ENCODE measurements around the gene NOL4L.
A peak's percentile ranks its signal among the peaks of the same experiment; 100 is the strongest.

NOL4L gene

GRCh38 chr20:32621891-32622584 is 36.9 kb upstream of the NOL4L start:
- H3K27ac ChIP-seq: peak overlapping the region; percentile 33; the same call in 1 of the 2 replicates
- TF ChIP-seq, protein P1, sequence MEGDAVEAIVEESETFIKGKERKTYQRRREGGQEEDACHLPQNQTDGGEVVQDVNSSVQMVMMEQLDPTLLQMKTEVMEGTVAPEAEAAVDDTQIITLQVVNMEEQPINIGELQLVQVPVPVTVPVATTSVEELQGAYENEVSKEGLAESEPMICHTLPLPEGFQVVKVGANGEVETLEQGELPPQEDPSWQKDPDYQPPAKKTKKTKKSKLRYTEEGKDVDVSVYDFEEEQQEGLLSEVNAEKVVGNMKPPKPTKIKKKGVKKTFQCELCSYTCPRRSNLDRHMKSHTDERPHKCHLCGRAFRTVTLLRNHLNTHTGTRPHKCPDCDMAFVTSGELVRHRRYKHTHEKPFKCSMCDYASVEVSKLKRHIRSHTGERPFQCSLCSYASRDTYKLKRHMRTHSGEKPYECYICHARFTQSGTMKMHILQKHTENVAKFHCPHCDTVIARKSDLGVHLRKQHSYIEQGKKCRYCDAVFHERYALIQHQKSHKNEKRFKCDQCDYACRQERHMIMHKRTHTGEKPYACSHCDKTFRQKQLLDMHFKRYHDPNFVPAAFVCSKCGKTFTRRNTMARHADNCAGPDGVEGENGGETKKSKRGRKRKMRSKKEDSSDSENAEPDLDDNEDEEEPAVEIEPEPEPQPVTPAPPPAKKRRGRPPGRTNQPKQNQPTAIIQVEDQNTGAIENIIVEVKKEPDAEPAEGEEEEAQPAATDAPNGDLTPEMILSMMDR (conservative IDR thresholded peaks at IDR 0.05): no peak

- TF ChIP-seq, protein P1 (conservative IDR thresholded peaks at IDR 0.05): no peak
- H3K27ac ChIP-seq: no peak overlapping the region
Observed at GRCh38 chr20:32621071-32621890, 36.1 kb upstream of the NOL4L start.

GRCh38 chr20:32619586-32619985 is 34.5 kb upstream of the NOL4L start:
- TF ChIP-seq, protein P1 (conservative IDR thresholded peaks at IDR 0.05): no peak
- H3K27ac ChIP-seq: no peak overlapping the region

- H3K27ac ChIP-seq: no peak overlapping the region
Observed at GRCh38 chr20:32614772-32615171, 29.6 kb upstream of the NOL4L start.

GRCh38 chr20:32614303-32614702 is 29.2 kb upstream of the NOL4L start:
- no peak overlapping the region for H3K27ac ChIP-seq
- TF ChIP-seq, protein P1 (conservative IDR thresholded peaks at IDR 0.05): no peak

More at GRCh38 chr20:32614772-32615171, 29.6 kb upstream of the NOL4L start:
- TF ChIP-seq, protein P1 (conservative IDR thresholded peaks at IDR 0.05): no peak

DNA sequence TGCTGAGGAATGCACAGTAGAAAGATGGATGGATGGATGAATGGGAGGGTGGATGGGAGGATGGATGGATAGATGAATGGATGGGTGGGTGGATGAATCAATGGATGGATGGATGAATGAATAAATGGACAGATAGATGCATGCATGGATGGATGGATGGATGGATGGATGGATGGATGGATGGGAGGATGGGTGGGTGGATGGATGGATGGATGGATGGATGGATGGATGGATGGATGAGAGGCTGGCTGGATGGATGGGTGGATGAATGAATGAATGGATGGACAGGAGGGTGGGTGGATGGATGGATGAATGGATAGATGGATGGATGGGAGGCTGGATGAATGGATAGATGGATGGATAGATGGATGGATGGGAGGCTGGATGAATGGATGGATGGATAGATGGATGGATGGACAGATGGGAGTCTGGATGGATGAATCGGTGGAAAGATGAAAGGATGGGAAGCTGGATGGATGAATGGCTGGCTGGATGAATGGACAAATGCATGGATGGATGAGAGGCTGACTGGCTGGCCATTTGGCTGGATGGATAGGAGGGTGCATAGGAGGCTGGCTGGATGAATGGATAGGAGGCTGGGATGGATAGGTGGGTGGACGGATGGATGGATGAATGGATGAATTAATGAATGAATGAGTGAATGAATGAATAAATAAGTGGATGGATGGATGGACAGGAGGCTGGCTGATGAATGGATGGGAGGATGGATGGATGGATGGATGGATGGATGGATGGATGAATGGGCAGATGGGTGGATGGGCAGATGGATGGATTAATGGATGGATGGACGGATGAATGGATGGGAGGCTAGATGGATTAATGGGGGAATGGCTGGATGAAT is 28.3 kb upstream of the NOL4L start:
- TF ChIP-seq, protein P1 (conservative IDR thresholded peaks at IDR 0.05): no peak

More for the DNA sequence above, 28.3 kb upstream of the NOL4L start:
- no peak overlapping the region for H3K27ac ChIP-seq
